Measurements from ENCODE around the gene NT5DC3.
A peak's percentile ranks its signal among the peaks of the same experiment; 100 is the strongest.
"Not testable (repeated sequence)": the region's sequence is repeated elsewhere in the genome, so short reads cannot be mapped to it uniquely, and the experiment has no call there.

Gene NT5DC3

DNA sequence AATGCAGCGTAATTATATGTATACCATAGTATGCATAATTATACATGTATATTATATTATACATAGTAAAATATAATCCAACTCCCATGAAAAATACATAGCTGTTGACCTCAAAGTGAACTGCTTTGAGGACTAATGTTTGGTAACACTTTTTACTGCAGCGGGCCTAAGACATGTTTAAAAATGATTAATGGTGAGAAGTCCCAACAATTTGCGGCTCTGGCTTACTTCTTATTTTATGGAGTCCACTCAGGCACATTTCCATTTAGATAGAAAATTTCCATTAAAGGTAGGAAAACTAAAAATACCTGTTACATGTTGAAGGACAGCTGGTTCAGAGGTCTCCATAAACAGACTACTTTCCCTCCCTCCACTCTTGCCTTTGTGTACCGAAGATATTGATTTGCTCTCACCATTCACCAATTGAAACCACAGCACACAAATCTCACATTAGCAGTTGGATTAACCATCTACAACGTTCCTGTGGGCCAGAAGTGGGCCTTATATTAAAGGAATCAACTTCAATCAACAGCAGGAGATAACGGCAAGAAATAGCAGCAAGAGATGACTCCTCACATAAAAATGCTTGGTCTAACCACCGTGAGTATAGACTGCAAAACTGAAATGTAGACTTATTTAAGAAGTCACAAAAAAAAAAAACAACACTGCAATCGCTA lies 14.1 kb upstream of the NT5DC3 start:
- no peak for DNase-seq

- no peak for DNase-seq
Observed at GRCh38 chr12:103854372-103854973, 13.4 kb upstream of the NT5DC3 start.

DNA sequence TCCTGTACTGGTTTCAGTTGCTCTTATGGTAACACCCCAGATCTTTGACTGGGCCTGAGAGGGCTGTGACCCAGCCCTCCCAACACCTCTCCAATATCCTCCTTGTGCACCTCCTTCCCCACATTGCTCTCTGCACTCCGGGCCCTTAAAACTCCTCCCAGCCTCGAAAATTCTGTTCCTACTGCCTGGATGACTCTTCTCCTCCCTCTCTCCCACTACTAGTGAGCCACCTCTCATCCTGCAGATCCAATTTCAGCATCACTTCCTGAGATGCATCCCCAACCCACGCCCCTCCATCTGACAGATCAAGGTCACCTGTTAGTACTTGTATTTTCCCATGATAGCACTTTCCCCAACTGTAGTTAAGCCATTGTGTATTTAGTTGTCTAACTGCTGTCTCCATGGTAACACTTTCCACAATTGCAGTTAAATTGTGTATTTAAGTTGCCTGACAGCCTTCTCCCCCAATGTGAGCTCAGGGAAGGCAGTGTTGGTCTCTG lies 11.5 kb upstream of the NT5DC3 start:
- DNase-seq: no peak

- no peak for DNase-seq
Observed at GRCh38 chr12:103851127-103851526, 10.1 kb upstream of the NT5DC3 start.

- no peak for DNase-seq
Observed at GRCh38 chr12:103850429-103850828, 9.4 kb upstream of the NT5DC3 start.

GRCh38 chr12:103848917-103849491 lies 8.0 kb upstream of the NT5DC3 start:
- no peak for DNase-seq

DNA sequence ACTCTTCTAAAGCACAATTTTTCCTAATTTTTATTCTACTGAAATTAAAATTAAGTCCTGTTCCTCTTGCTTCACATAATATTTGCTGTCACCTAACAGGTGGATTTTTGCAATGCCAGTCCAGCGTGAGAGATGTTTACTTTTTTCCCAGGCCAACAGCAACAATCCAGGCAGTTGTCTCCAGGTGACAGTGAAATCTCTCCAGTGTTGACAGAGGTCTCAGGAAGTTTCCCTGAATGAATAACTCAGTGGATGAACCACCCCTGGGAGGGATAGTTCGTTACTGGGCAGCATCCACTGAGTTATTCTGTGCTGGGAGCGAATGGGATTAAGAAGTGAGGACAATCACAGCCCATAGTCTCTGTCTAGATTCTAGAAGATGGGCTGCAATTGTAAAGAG lies 7.1 kb upstream of the NT5DC3 start:
- no peak for DNase-seq

- DNase-seq: no peak
Observed at GRCh38 chr12:103846415-103846814, 5.4 kb upstream of the NT5DC3 start.

- DNase-seq: no peak
Observed at GRCh38 chr12:103844305-103844704, 3.3 kb upstream of the NT5DC3 start.

- peak; percentile 58 for DNase-seq
Observed at GRCh38 chr12:103841690-103842584, 903 bp upstream of the NT5DC3 start.

DNA sequence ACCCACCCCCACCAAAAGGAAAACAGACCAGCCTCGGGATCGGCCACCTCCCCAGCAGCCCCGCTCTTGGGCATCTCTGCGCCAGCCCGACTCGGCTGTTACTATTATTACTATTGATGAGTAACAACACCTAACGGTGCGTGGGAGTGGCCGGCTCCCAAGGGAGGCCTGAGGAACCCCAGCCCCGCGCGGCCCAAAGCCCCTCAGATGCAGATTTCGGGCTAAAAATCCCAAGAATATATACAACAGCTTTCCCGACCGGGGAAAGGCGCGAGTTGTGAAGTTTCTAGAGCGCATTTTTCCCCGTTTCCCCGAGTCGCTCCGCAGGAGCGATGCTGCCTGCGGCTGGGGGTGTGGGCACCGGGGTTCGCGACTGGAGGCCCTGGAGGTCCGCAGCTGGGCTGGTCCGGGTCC lies 565 bp downstream of the NT5DC3 start:
- no peak for DNase-seq

DNA sequence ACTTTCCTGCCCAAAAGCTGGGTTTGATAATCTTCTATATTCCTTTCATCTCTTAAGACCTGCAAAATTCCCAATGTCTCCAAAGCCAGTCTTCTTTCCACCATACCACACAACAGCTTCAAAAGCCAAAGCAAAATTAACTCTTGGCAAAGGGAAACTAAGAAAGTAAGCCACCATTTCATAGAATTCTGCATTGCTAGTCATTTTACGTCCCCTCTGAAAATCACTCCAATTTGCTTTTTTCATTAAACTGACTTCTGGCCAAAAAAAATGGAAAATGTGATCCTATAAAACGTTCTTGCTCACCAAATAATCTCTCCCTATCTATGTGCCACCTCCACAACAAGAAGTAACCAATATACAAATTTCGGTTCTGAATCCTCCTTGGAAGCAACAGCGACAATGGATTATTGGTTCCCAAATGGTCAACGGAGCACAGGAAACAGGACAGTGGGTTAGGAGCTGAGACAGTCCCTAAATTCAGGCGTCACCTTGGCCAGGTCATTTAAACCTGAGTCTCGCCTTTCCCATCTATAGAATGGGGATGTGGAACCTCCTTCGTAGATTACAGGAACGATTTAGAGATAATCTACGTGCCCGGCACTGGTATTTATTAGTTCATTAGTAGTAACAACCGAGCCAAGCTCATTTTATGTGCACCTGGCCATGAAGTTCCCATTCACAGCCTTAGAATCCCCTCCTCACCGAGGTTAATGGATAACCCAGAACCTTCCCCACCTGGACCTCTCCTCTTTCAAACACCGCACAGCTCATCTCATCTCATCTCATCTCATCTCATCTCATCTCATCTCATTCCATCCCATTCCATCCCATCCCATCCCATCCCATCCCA lies 1.2 kb downstream of the NT5DC3 start:
- DNase-seq: no peak

DNA sequence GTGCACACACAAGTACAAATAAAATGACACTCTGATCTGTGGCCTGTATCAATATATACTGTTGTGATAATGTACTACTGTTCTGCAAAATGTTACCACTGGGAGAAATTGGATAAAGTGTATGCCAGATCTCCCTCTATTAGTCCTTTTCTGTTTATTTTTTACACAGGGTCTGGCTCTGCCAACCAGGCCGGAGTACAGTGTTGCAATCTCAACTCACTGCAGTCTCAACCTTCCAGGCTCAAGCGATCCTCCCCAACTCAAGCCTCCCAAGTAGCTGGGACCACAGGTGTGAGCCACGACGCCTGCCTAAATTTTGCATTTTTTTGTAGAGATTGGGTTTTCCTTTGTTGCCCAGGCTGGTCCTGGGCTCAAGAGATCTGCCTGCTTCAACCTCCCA lies 1.9 kb downstream of the NT5DC3 start:
- DNase-seq: no peak

DNA sequence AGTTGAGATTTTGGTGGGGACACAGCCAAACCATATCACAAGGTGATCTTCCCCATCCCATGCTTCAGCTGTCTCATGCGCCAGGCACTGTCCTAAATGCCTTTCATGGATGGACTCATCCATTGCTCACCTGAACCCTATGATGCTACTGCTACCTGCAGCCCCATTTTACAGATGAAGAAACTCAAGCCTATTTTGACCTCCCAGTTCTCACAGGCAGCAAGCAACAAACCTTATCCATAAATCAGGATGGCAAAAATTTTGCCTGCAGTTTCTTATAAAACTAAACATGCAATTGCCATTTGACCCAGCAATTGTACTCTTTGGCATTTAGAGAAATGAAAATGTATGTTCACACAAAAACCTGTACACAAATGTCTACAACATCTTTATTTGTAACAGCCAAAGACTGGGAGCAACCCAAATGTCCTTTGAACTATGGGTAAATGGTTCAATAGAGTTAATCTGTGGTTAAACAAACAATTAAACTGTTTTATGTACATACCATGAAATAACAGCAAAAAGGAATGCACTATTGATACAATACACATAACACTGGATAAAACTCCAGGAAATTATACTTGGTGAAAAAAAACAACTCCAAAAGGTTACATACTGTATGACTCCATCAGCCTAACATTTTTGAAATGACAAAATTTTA lies 2.6 kb downstream of the NT5DC3 start:
- no peak for DNase-seq

GRCh38 chr12:103836345-103836744 lies 4.7 kb downstream of the NT5DC3 start:
- no peak for DNase-seq

DNA sequence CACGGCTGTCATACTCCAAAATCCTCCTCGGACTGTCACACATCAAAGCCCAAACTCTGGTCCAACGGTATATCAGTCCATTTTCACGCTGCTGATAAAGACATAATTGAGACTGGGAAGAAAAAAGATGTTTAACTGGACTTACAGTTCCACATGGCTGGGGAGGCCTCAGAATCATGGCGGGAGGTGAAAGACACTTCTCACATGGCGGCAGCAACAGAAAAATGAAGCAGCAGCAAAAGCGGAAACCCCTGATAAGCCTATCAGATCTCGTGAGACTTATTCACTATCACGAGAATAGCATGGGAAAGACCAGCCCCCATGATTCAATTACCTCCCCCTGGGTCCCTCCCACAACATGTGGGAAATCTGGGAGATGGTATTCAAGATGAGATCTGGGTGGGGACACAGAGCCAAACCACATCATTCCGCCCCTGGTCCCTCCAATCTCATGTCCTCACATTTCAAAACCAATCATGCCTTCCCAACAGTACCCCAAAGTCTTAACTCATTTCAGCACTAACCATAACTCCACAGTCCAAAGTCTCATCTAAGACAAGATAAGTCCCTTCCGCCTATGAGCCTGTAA lies 5.2 kb downstream of the NT5DC3 start:
- not testable (repeated sequence) for DNase-seq

DNA sequence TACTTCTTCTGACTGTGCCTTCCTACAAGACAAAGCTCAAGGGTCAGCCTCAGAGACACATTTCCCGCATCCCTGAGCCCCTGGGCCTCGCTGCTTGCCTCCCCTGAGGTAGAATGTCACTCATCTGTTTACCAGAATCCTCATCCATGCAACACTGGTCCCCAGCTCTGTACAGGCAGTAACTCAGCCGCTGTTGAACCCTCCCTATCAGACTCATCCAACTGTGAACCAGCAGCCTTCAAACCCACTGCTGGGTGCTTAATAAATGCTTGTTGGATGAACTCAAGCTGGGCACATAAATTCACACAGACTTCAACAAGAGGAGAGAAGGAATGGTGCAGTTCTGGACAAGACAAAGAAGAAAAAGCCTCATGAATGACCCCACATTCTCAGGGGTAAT lies 6.1 kb downstream of the NT5DC3 start:
- DNase-seq: no peak

- no peak for DNase-seq
Observed at GRCh38 chr12:103833891-103834290, 7.1 kb downstream of the NT5DC3 start.

DNA sequence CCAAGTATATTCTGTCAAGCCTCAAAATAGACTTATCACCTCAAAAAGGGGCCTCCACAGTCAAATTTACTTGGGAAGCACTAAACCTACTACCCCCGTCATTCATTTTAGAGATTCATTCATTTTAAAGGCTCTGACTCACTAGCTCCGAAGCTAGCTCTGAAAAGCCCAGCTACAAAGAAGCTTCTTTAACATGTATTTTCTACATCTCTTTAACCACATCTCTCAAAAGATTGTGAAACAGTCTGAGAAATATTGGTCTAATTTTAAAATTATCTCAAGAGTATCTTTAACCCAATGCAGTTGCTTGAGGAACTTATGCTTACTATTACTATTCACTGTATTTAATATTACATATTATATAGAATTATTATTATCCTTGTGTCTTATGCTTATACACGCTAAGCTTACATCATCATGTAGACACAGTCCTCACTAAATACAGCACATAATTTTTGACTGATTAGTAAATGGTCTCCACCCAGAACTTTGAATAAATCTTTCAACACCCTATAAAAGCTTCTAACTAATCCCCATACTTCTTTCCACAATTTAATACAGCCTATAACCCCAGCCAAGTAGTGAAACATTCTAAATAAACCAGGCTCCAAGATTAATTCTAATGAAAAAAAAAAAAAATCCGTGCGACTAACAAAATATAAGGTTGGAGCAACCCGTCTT lies 7.8 kb downstream of the NT5DC3 start:
- DNase-seq: no peak

GRCh38 chr12:103832048-103832997 lies 8.7 kb downstream of the NT5DC3 start:
- no peak for DNase-seq
